HL-60 (cell line): Measurements from ENCODE around the gene MAGOH.

Experiments used
- DNase-seq, 2 experiments: peaks; one replicate each; pipeline ENCODE4 v3.0.0-alpha.2; 2010 to 2020; ENCODE audit warnings: low read depth in 1 of 2, low spot score in 1 of 2
- H3K27ac ChIP-seq: fragments of 250-450 bp; sonication (Bioruptor Pico); replicated peaks from 2 replicates; pipeline ENCODE4 v1.5.1; 2020; ENCODE audit warnings: mild to moderate bottlenecking, moderate library complexity
- H3K27me3 ChIP-seq: fragments of 250-450 bp; sonication (Bioruptor Pico); 2 replicates; pipeline ENCODE4 v1.5.1; 2021; ENCODE audit warnings: mild to moderate bottlenecking, moderate library complexity; ENCODE audit not compliant: insufficient read depth, poor library complexity, severe bottlenecking
- H3K4me3 ChIP-seq: replicated peaks from 2 replicates; pipeline ENCODE4 v1.5.1; 2011; ENCODE audit warnings: mild to moderate bottlenecking, control low read depth, low read length; ENCODE audit not compliant: insufficient read depth
- GABPA ChIP-seq: IDR thresholded peaks from 2 replicates; pipeline ENCODE4 v1.6.1; 2012; ENCODE audit warnings: low read depth
- POLR2AphosphoS5 ChIP-seq: IDR thresholded peaks from 2 replicates; pipeline ENCODE4 v1.6.1; 2012; ENCODE audit warnings: low read depth
- SPI1 ChIP-seq: IDR thresholded peaks from 2 replicates; pipeline ENCODE4 v1.6.1; 2012; ENCODE audit warnings: low read depth, mild to moderate bottlenecking, borderline replicate concordance
- TF ChIP-seq, protein P1 (sequence below): IDR thresholded peaks from 2 replicates; pipeline ENCODE4 v1.6.1; 2012; ENCODE audit warnings: low read depth; ENCODE audit not compliant: insufficient replicate concordance
- TF ChIP-seq, protein P2 (sequence below): IDR thresholded peaks from one replicate; pipeline ENCODE4 v1.5.1; 2011; ENCODE audit warnings: low read length, control low read depth, inconsistent platforms; ENCODE audit not compliant: insufficient read depth

MAGOH gene

DNA sequence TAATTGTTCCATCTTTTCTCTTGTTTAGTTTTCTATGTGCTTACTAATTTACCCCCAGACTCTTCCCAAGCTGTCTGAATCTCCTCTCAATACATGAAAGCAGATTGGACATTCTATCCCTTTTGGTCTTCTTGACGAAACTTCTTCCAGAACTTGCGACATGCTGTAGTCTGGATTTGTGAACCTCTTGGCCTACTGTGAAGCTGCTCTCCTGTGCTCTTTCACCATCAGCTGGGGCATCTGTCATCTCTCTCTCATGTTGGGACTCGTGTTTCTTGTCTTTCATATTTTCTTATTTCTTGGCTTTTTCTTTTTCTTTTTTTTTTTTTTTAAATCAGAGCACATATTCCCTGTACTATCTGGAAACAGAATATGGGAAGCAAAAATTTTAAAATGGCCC is 34.9 kb downstream of the MAGOH start:
- no peak for DNase-seq
- Histone ChIP-seq H3K4me3 (no peak overlapping the region), H3K27ac (no peak overlapping the region), H3K27me3 (no peaks in the 10 kb centered on the region)
- TF ChIP-seq, protein P1, sequence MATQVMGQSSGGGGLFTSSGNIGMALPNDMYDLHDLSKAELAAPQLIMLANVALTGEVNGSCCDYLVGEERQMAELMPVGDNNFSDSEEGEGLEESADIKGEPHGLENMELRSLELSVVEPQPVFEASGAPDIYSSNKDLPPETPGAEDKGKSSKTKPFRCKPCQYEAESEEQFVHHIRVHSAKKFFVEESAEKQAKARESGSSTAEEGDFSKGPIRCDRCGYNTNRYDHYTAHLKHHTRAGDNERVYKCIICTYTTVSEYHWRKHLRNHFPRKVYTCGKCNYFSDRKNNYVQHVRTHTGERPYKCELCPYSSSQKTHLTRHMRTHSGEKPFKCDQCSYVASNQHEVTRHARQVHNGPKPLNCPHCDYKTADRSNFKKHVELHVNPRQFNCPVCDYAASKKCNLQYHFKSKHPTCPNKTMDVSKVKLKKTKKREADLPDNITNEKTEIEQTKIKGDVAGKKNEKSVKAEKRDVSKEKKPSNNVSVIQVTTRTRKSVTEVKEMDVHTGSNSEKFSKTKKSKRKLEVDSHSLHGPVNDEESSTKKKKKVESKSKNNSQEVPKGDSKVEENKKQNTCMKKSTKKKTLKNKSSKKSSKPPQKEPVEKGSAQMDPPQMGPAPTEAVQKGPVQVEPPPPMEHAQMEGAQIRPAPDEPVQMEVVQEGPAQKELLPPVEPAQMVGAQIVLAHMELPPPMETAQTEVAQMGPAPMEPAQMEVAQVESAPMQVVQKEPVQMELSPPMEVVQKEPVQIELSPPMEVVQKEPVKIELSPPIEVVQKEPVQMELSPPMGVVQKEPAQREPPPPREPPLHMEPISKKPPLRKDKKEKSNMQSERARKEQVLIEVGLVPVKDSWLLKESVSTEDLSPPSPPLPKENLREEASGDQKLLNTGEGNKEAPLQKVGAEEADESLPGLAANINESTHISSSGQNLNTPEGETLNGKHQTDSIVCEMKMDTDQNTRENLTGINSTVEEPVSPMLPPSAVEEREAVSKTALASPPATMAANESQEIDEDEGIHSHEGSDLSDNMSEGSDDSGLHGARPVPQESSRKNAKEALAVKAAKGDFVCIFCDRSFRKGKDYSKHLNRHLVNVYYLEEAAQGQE = no peak
- no peak for TF ChIP-seq GABPA
- TF ChIP-seq, protein P2, sequence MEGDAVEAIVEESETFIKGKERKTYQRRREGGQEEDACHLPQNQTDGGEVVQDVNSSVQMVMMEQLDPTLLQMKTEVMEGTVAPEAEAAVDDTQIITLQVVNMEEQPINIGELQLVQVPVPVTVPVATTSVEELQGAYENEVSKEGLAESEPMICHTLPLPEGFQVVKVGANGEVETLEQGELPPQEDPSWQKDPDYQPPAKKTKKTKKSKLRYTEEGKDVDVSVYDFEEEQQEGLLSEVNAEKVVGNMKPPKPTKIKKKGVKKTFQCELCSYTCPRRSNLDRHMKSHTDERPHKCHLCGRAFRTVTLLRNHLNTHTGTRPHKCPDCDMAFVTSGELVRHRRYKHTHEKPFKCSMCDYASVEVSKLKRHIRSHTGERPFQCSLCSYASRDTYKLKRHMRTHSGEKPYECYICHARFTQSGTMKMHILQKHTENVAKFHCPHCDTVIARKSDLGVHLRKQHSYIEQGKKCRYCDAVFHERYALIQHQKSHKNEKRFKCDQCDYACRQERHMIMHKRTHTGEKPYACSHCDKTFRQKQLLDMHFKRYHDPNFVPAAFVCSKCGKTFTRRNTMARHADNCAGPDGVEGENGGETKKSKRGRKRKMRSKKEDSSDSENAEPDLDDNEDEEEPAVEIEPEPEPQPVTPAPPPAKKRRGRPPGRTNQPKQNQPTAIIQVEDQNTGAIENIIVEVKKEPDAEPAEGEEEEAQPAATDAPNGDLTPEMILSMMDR = no peak

DNA sequence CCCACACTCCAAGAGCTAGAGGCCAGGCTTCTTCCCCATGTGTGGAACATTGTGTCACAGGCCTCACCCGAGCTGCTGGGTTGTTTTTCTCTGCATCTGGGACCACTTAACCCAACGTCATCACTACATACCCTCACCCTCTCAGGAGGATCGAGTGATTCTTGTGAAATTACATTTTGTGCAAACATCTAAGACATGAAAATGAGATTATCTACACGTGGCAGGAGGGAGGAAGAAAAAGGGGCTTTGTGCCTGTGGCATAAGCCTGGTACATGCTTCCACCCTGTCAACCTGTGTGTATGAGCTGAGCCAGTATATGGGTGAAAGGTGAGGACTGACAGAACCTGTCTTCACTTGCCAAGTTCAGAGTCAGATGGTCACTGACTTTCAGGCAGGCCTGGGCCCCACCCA is 40.1 kb downstream of the MAGOH start:
- no peak overlapping the region for H3K27ac ChIP-seq
- no peak for DNase-seq
- H3K27me3 ChIP-seq = no peaks in the 10 kb centered on the region
- H3K4me3 ChIP-seq = no peak overlapping the region
- no peak for TF ChIP-seq POLR2AphosphoS5
- TF ChIP-seq, protein P2 = no peak
- TF ChIP-seq SPI1 = no peak
- no peak for TF ChIP-seq GABPA
- TF ChIP-seq, protein P1 = no peak

DNA sequence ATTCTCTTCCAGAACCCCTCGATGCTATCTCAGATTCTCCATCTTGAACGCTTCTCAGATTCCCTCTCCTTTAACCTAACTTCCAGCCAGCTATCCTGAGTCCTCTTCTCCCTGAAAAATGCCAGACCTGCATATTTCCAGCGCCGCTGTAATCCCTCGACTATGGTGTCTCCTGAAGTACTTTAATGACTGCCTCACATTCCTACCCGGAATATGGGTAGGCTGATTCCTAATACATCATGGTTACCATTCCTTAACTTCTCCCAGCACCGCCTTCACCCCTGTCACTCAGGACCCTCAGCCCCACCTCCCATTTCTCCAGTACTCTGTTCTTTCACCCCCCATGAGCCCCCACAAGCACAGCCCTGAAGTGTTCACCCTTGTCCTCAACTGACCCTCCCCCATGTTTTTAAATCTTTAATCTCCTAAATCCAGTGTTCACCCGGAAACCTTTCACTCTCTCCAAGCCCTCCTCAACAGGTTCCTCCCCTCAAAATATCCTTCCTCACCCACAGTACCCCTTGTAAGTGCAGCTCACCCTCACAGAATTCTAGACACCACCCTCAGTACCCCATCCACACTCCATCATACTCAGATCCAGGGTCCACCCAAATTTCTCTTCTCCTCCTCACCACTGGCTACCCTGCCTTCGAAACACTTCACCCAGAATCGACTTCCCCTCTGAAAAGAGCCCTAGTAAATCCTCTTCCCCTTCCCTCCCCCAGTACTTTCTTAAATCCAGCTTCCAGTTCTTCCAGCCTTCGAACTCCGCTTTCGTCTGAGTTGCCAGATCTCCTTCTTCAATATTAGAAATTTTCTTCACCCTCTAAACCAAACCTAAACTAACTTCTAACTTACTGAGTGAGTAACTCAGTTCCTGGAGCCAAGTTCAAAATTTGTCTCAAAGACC is 40.8 kb downstream of the MAGOH start:
- peak overlapping the region; percentile 87 for H3K27ac ChIP-seq
- no peaks in the 10 kb centered on the region for H3K27me3 ChIP-seq
- peak; percentile 83 for TF ChIP-seq SPI1
- TF ChIP-seq, protein P1 = no peak
- DNase-seq = peak in 1 of 2 experiments; percentile 47
- peak overlapping the region; percentile 77 for H3K4me3 ChIP-seq
